Measurements from ENCODE around the gene CENPA. TPM values are rescaled to one million over a fixed set of nuclear protein-coding genes. Genes with fewer than 3 reads are reported as not detected.
A peak's percentile ranks its signal among the peaks of the same experiment; 100 is the strongest.
"Not testable (repeated sequence)": the region's sequence is repeated elsewhere in the genome, so short reads cannot be mapped to it uniquely, and the experiment has no call there.

CENPA gene
- total RNA-seq, 4 donors from 2014 or later: 0.34 TPM; not detected in 3

- intact Hi-C loops (cut with DNase I): no loop called here
- Histone ChIP-seq H3K4me1 (peaks cover 8 to 16% (median 15%) of the 10 kb centered on the region in 4 donors), H3K9me3 (no peaks in the 10 kb centered on the region), H3K27me3 (no peaks in the 10 kb centered on the region), H3K27ac (replicated peaks in 1 of 4) (peak overlapping the region; percentile 55 to 63 (median 55)), H3K4me3 (no peak overlapping the region), H3K36me3 (no peaks in the 10 kb centered on the region)
- TF ChIP-seq POLR2AphosphoS5 (IDR thresholded peaks at IDR 0.05) (peak; percentile 60 to 73), EP300 (IDR thresholded peaks at IDR 0.05) (no peak)
- DNase-seq (ENCODE audit: extremely low spot score): no peak
- 45% methylated on average over 5 of the region's 6 CpGs for WGBS
Observed at GRCh38 chr2:26757873-26758789, 27.7 kb upstream of the CENPA start.

GRCh38 chr2:26758790-26759321 is 27.0 kb upstream of the CENPA start:
- H3K27me3 ChIP-seq: no peaks in the 10 kb centered on the region
- intact Hi-C loops (cut with DNase I): no loop called here
- peak overlapping the region in 3 of 4 donors; percentile 55 to 63 (median 55) for H3K27ac ChIP-seq (replicated peaks in 1 of 4)
- no peak for DNase-seq (ENCODE audit: extremely low spot score)
- peaks cover 15 to 24% (median 23%) of the 10 kb centered on the region in 4 donors for H3K4me1 ChIP-seq
- H3K36me3 ChIP-seq: no peaks in the 10 kb centered on the region
- 71% methylated on average over 7 of the region's 7 CpGs for WGBS
- H3K4me3 ChIP-seq: no peak overlapping the region
- TF ChIP-seq POLR2A (IDR thresholded peaks at IDR 0.05; ENCODE audit: low read depth): no peak
- no peak for TF ChIP-seq POLR2AphosphoS5 (IDR thresholded peaks at IDR 0.05)
- TF ChIP-seq EP300 (IDR thresholded peaks at IDR 0.05): no peak
- no peak for TF ChIP-seq CTCF (IDR thresholded peaks at IDR 0.05)
- H3K9me3 ChIP-seq: no peaks in the 10 kb centered on the region

GRCh38 chr2:26759845-26760244 is 26.0 kb upstream of the CENPA start:
- WGBS: 95% methylated on average over 4 of the region's 5 CpGs
- Histone ChIP-seq H3K36me3 (no peaks in the 10 kb centered on the region), H3K4me1 (peaks cover 17 to 28% (median 26%) of the 10 kb centered on the region in 4 donors), H3K9me3 (no peaks in the 10 kb centered on the region), H3K27me3 (no peaks in the 10 kb centered on the region), H3K27ac (replicated peaks in 1 of 4) (no peak overlapping the region), H3K4me3 (no peak overlapping the region)
- no peak for DNase-seq (ENCODE audit: extremely low spot score)
- TF ChIP-seq CTCF (IDR thresholded peaks at IDR 0.05) (no peak), EP300 (IDR thresholded peaks at IDR 0.05) (no peak), POLR2AphosphoS5 (IDR thresholded peaks at IDR 0.05) (no peak), POLR2A (IDR thresholded peaks at IDR 0.05; ENCODE audit: low read depth) (no peak)
- intact Hi-C loops (cut with DNase I): no loop called here

- H3K27me3 ChIP-seq; H3K9me3 ChIP-seq; H3K36me3 ChIP-seq; H3K4me3 ChIP-seq; intact Hi-C loops (cut with DNase I); H3K27ac ChIP-seq (replicated peaks in 1 of 4); DNase-seq (ENCODE audit: extremely low spot score): not testable (repeated sequence)
- H3K4me1 ChIP-seq: peaks cover 28 to 39% (median 38%) of the 10 kb centered on the region in 4 donors
- WGBS: 78% methylated on average over 10 of the region's 10 CpGs
Observed at GRCh38 chr2:26760991-26761390, 24.9 kb upstream of the CENPA start.

- intact Hi-C loops (cut with DNase I): no loop called here
- TF ChIP-seq POLR2A (IDR thresholded peaks at IDR 0.05; ENCODE audit: low read depth) (no peak), CTCF (IDR thresholded peaks at IDR 0.05) (no peak)
- no peak overlapping the region for H3K27ac ChIP-seq (replicated peaks in 1 of 4)
- H3K4me1 ChIP-seq: peaks cover 48 to 53% (median 51%) of the 10 kb centered on the region in 4 donors
- DNase-seq (ENCODE audit: extremely low spot score): no peak
- peaks cover 0 to 5% (median 0%) of the 10 kb centered on the region in 4 donors for H3K36me3 ChIP-seq
- H3K9me3 ChIP-seq: no peaks in the 10 kb centered on the region
- no peaks in the 10 kb centered on the region for H3K27me3 ChIP-seq
- peak overlapping the region in 1 of 4 donors; percentile 88 for H3K4me3 ChIP-seq
- WGBS: 92% methylated on average over 10 of the region's 10 CpGs
Observed at GRCh38 chr2:26763019-26763418, 22.8 kb upstream of the CENPA start.

Data from esophagus muscularis mucosa (tissue), 4 donors.